ENCODE data around the gene LCA5L. TPM values are rescaled to one million over a fixed set of nuclear protein-coding genes. Genes with fewer than 3 reads are reported as not detected.

LCA5L gene
- total RNA-seq, 1 experiment from 2014 or later: 0.46 TPM

- Histone ChIP-seq H2AK5ac (ENCODE audit: insufficient read length, low read length) (no peak overlapping the region), H2BK120ac (ENCODE audit: low read depth, low read length, poor library complexity, severe bottlenecking) (no peak overlapping the region), H4K5ac (ENCODE audit: insufficient read length, low read depth, low read length) (no peak overlapping the region), H3K79me2 (ENCODE audit: insufficient read depth, low read length) (no peaks in the 10 kb centered on the region), H2AFZ (ENCODE audit: low read length) (no peak overlapping the region), H3T11ph (ENCODE audit: low read length) (no peak overlapping the region), H3K79me1 (ENCODE audit: insufficient read depth, low read depth, low read length, poor library complexity, severe bottlenecking) (no peaks in the 10 kb centered on the region), H3K56ac (ENCODE audit: insufficient read length, low read depth, low read length) (no peak overlapping the region), H3K14ac (ENCODE audit: insufficient read depth, low read length) (no peak overlapping the region), H3K4me2 (ENCODE audit: insufficient read depth, insufficient read length, low read length) (no peak overlapping the region), H4K91ac (ENCODE audit: insufficient read length, low read depth, low read length) (no peak overlapping the region), H2BK15ac (ENCODE audit: low read depth, low read length) (no peak overlapping the region), H3K4me1 (ENCODE audit: insufficient read depth, low read length) (peaks cover 4% of the 10 kb centered on the region; the same call in 1 of the 2 replicates), H2BK12ac (ENCODE audit: insufficient read length, low read depth, low read length) (no peak overlapping the region), H3K27ac (ENCODE audit: insufficient read length, low read depth, low read length) (no peak overlapping the region), H4K20me1 (ENCODE audit: control insufficient read depth, insufficient read depth, insufficient read length) (no peaks in the 10 kb centered on the region), H3K23ac (ENCODE audit: insufficient read length, low read depth, low read length) (no peak overlapping the region), H3K18ac (ENCODE audit: insufficient read length, low read depth, low read length) (no peak overlapping the region), H3K27me3 (ENCODE audit: insufficient read depth, low read length) (no peaks in the 10 kb centered on the region), H4K8ac (replicated peaks; ENCODE audit: insufficient read length, low read depth, low read length) (no peak overlapping the region), H2BK5ac (ENCODE audit: insufficient read length, low read length) (no peak overlapping the region), H2BK20ac (ENCODE audit: low read depth, low read length, poor library complexity, severe bottlenecking) (no peak overlapping the region), H3K9ac (ENCODE audit: extremely low read depth, insufficient read length, low read length) (no peak overlapping the region), H3K4ac (ENCODE audit: low read depth, low read length) (no peak overlapping the region), H3K9me3 (ENCODE audit: control insufficient read depth, low read depth, low read length) (no peaks in the 10 kb centered on the region), H3K23me2 (ENCODE audit: insufficient read length, low read depth, low read length, poor library complexity, severe bottlenecking) (no peaks in the 10 kb centered on the region)
- DNase-seq: no peak
- Mint-ChIP-seq H3K36me3 (ENCODE audit: insufficient read depth in 1 of 3, low read depth in 3 of 3) (no peaks in the 10 kb centered on the region), H3K27me3 (ENCODE audit: low read depth) (peaks cover 1% of the 10 kb centered on the region; the same call in 1 of the 2 replicates), H3K9me3 (no peaks in the 10 kb centered on the region; a peak in 1 of 5 replicates), H3K27ac (no peak overlapping the region), H3K4me1 (peaks cover 7 to 20% of the 10 kb centered on the region in 2 experiments), H3K4me3 (no peak overlapping the region)
- peak; percentile 56 for TF ChIP-seq CTCF (conservative IDR thresholded peaks at IDR 0.05)
- WGBS (ENCODE audit: extremely low coverage, insufficient read length, low lambda C conversion rate): no CpG with 5 or more reads among the region's 3 CpGs
These were observed 11.1 kb upstream of the LCA5L start for GRCh38 chr21:39456665-39457064.

Data from H9 (cell line).